HG02884 (cell line): ENCODE measurements around the gene STK11IP.
A peak's percentile ranks its signal among the peaks of the same experiment; 100 is the strongest.

ENCODE experiments used
- ATAC-seq: cut with Tn5 transposase; IDR thresholded peaks from one replicate; pipeline ENCODE4 v1.9.1; 2021; ENCODE audit warnings: mild to moderate bottlenecking, moderate library complexity; ENCODE audit not compliant: unreplicated experiment

Gene STK11IP

GRCh38 chr2:219575566-219576504, 21.8 kb upstream of the STK11IP start:
- no peak for ATAC-seq

- ATAC-seq: no peak
Measured at GRCh38 chr2:219576505-219577388, 20.9 kb upstream of the STK11IP start.

- ATAC-seq: no peak
Measured at GRCh38 chr2:219578811-219579613, 18.6 kb upstream of the STK11IP start.

- ATAC-seq: no peak
Measured at GRCh38 chr2:219581346-219581745, 16.3 kb upstream of the STK11IP start.

- no peak for ATAC-seq
Measured at GRCh38 chr2:219591091-219591490, 6.6 kb upstream of the STK11IP start.

- no peak for ATAC-seq
Measured at GRCh38 chr2:219592736-219593135, 4.9 kb upstream of the STK11IP start.

- no peak for ATAC-seq
Measured at GRCh38 chr2:219593154-219593553, 4.5 kb upstream of the STK11IP start.

GRCh38 chr2:219595256-219595655, 2.4 kb upstream of the STK11IP start:
- no peak for ATAC-seq

GRCh38 chr2:219596954-219597551, 604 bp upstream of the STK11IP start:
- ATAC-seq: no peak

- ATAC-seq: peak; percentile 26
Measured at GRCh38 chr2:219598308-219599078, 836 bp downstream of the STK11IP start.

- ATAC-seq: peak; percentile 55
Measured at GRCh38 chr2:219603771-219604170, 6.1 kb downstream of the STK11IP start.

GRCh38 chr2:219605607-219605954, 7.9 kb downstream of the STK11IP start:
- no peak for ATAC-seq

GRCh38 chr2:219607931-219608330, 10.3 kb downstream of the STK11IP start:
- ATAC-seq: no peak

GRCh38 chr2:219608399-219608964, 10.8 kb downstream of the STK11IP start:
- ATAC-seq: no peak

- ATAC-seq: no peak
Measured at GRCh38 chr2:219609149-219609750, 11.6 kb downstream of the STK11IP start.

- ATAC-seq: no peak
Measured at GRCh38 chr2:219611306-219611705, 13.6 kb downstream of the STK11IP start.

- no peak for ATAC-seq
Measured at GRCh38 chr2:219611866-219612576, 14.4 kb downstream of the STK11IP start.

GRCh38 chr2:219612577-219613286, 15.1 kb downstream of the STK11IP start:
- no peak for ATAC-seq
